ENCODE results near the gene MTARC1. TPM values are rescaled to one million over a fixed set of nuclear protein-coding genes. Genes with fewer than 3 reads are reported as not detected.

The MTARC1 gene
- total and polyA plus RNA-seq, 10 of the 15 experiments (the other 5 are each of a cell fraction or from before 2014, with no cell fraction given): 0.23 to 1.5 (median 0.48) TPM

DNA sequence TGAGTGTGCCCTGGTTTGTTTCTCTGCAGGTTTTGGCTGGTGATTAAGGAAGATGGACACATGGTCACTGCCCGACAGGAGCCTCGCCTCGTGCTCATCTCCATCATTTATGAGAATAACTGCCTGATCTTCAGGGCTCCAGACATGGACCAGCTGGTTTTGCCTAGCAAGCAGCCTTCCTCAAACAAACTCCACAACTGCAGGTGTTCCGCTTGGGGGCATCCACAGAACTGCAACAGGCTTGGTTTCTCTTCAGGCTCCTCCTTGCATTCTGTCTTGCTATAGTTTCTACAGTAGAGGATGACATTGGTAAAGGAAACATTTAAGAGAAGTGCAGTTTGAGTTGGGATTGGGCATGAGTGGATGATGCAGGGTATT, 31.8 kb upstream of the MTARC1 start (continued):
- TF ChIP-seq HDAC6 (IDR thresholded peaks at IDR 0.05; ENCODE audit: unreplicated experiment): no peak
- no peak for TF ChIP-seq PAX8 (IDR thresholded peaks at IDR 0.05)

DNA sequence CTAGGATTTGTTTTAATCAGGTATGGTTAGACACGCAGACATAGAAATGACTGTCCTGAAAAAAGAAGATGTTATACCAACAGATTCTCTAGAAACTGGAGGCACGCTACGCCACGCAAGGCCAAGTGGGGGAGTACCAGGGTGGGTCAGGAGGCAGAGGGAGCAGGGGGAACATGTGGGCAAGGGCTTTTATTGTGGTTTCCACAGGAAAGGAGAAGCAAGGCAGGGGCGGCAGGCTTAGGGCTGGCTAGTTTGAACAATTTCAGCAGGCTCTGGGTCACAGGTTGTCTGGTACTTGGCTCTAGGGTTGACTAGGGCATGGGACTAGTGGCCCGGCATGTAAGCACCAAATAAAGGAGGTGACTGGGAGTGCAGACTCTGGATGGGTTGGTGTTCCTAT, 31.4 kb upstream of the MTARC1 start:
- Histone ChIP-seq H2AFZ (ENCODE audit: control insufficient read depth, low read depth, low read length) (no peak overlapping the region), H3K36me3 (ENCODE audit: control insufficient read depth in 2 of 2, insufficient read depth in 2 of 2, low read length in 1 of 2) (no peaks in the 10 kb centered on the region), H3K4me1 (ENCODE audit: control insufficient read depth, insufficient read depth, low read length) (no peaks in the 10 kb centered on the region), H3K4me3 (no peak overlapping the region), H4K20me1 (ENCODE audit: control insufficient read depth, insufficient read depth) (no peaks in the 10 kb centered on the region), H3K27me3 (replicated peaks in 1 of 2; ENCODE audit: control insufficient read depth in 2 of 2, insufficient read depth in 2 of 2, low read length in 1 of 2) (no peaks in the 10 kb centered on the region; a peak in 1 of 4 replicates), H3K79me2 (ENCODE audit: control insufficient read depth, insufficient read depth, low read length) (no peaks in the 10 kb centered on the region), H3K9me3 (replicated peaks; ENCODE audit: control insufficient read depth, insufficient read depth, low read length) (no peaks in the 10 kb centered on the region), H3K27ac (ENCODE audit: control insufficient read depth, insufficient read depth) (no peak overlapping the region), H3K9ac (ENCODE audit: control insufficient read depth, insufficient read depth, low read length) (no peak overlapping the region), H3K4me2 (ENCODE audit: control insufficient read depth, insufficient read depth) (no peak overlapping the region)
- CTCF ChIA-PET: interaction anchor here (1.7 to 2.1 kb wide), 2 partner anchors 21 kb away, joined by 6 to 12 read pairs; no protein-coding TSS in a partner anchor
- intact Hi-C loops (cut with micrococcal nuclease; ENCODE audit: unreplicated experiment): no loop called here
- RAD21 ChIA-PET (ENCODE audit: unreplicated experiment): no interaction called here
- TF ChIP-seq, protein P1, sequence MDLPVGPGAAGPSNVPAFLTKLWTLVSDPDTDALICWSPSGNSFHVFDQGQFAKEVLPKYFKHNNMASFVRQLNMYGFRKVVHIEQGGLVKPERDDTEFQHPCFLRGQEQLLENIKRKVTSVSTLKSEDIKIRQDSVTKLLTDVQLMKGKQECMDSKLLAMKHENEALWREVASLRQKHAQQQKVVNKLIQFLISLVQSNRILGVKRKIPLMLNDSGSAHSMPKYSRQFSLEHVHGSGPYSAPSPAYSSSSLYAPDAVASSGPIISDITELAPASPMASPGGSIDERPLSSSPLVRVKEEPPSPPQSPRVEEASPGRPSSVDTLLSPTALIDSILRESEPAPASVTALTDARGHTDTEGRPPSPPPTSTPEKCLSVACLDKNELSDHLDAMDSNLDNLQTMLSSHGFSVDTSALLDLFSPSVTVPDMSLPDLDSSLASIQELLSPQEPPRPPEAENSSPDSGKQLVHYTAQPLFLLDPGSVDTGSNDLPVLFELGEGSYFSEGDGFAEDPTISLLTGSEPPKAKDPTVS (IDR thresholded peaks at IDR 0.05; ENCODE audit: low read depth, low read length): no peak
- TF ChIP-seq EED (IDR thresholded peaks at IDR 0.05; ENCODE audit: low read depth): no peak
- no peak for TF ChIP-seq JUNB (IDR thresholded peaks at IDR 0.05)
- TF ChIP-seq WRNIP1 (IDR thresholded peaks at IDR 0.05; ENCODE audit: borderline replicate concordance, low read depth, low read length): no peak
- TF ChIP-seq HDGF (IDR thresholded peaks at IDR 0.05): no peak
- TF ChIP-seq KDM1A (IDR thresholded peaks at IDR 0.05; ENCODE audit: borderline replicate concordance): no peak
- no peak for TF ChIP-seq EZH2 (IDR thresholded peaks at IDR 0.05; ENCODE audit: borderline replicate concordance, control insufficient read depth, low read depth, low read length)
- TF ChIP-seq BMI1 (IDR thresholded peaks at IDR 0.05; ENCODE audit: borderline replicate concordance): no peak
- no TSS peak for BruUV-seq (replicated peaks)
- in situ Hi-C loops (cut with MboI): no loop called here
- DNase-seq (ENCODE audit: low read depth, low spot score) (no peak), FAIRE-seq (no peak), ATAC-seq (no peak)
- SMC1A ChIA-PET (ENCODE audit: uncharacterized antibody, unreplicated experiment): no interaction called here
- WGBS (ENCODE audit: insufficient coverage, insufficient replicate concordance, low lambda C conversion rate, missing lambda C conversion rate): 98% methylated on average over 6 of the region's 6 CpGs
- POLR2A ChIA-PET: no interaction called here

Measured in GM12878 (cell line).